NB4 (cell line): Measurements from ENCODE around the gene SLC6A6.

Experiments
- MYC ChIP-seq: IDR thresholded peaks from 2 replicates; pipeline ENCODE4 v1.6.1; 2011; ENCODE audit warnings: low read depth, low read length
- POLR2A ChIP-seq: IDR thresholded peaks from 2 replicates; pipeline ENCODE4 v1.6.1; 2011; ENCODE audit warnings: mild to moderate bottlenecking; ENCODE audit not compliant: insufficient read length; ENCODE audit errors: extremely low read depth
- TF ChIP-seq, protein P1 (sequence below): IDR thresholded peaks from one replicate; pipeline ENCODE4 v1.5.1; 2012; ENCODE audit warnings: low read depth, low read length
- TF ChIP-seq, protein P2 (sequence below): IDR thresholded peaks from 2 replicates; pipeline ENCODE4 v1.6.1; 2011; ENCODE audit warnings: low read depth, low read length

- TF ChIP-seq, protein P1, sequence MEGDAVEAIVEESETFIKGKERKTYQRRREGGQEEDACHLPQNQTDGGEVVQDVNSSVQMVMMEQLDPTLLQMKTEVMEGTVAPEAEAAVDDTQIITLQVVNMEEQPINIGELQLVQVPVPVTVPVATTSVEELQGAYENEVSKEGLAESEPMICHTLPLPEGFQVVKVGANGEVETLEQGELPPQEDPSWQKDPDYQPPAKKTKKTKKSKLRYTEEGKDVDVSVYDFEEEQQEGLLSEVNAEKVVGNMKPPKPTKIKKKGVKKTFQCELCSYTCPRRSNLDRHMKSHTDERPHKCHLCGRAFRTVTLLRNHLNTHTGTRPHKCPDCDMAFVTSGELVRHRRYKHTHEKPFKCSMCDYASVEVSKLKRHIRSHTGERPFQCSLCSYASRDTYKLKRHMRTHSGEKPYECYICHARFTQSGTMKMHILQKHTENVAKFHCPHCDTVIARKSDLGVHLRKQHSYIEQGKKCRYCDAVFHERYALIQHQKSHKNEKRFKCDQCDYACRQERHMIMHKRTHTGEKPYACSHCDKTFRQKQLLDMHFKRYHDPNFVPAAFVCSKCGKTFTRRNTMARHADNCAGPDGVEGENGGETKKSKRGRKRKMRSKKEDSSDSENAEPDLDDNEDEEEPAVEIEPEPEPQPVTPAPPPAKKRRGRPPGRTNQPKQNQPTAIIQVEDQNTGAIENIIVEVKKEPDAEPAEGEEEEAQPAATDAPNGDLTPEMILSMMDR: no peak
- no peak for TF ChIP-seq POLR2A
- TF ChIP-seq, protein P2, sequence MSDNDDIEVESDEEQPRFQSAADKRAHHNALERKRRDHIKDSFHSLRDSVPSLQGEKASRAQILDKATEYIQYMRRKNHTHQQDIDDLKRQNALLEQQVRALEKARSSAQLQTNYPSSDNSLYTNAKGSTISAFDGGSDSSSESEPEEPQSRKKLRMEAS: no peak
- TF ChIP-seq MYC: no peak
Measured at GRCh38 chr3:14446988-14447570, 44.7 kb downstream of the SLC6A6 start.
